GM21619 (cell line): ENCODE measurements around the gene GTSE1.
A peak's percentile ranks its signal among the peaks of the same experiment; 100 is the strongest.

Experiments used
- ATAC-seq: cut with Tn5 transposase; IDR thresholded peaks from one replicate; pipeline ENCODE4 v1.9.1; 2021; ENCODE audit not compliant: unreplicated experiment

Gene GTSE1

DNA sequence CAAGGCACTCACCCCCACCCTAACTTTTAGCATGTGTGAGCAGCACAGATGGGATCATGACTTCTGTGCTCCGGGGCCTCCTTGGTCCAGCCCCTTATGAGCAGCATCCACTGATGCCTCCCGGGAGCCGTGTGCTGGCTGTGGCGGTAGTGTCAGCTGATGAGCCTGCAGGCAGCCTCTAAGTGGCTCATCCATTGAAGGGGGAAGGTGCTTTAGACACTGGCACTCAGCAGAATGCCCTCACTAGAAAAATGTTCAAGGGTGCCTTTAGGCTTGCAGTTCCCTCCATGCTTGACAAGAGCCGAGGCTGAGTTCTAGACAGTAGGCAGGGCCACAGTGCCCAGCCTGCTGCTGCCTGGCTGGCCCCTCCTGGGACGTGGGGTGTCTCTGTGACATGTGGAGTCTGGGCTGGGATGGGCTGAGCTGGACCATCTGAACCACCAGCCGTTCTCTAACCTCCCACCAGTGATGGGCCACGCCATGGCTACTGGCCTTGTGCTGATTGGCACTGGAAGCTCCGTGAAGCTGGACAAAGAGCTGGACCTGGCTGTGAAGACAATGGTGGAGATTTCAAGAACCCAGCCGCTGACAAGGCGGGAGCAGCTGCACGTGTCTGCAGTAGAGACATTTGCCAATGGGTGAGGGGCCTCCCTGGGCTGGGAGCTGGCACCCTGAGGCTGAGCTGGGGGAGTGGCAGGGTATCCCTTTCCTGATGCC, 23.1 kb upstream of the GTSE1 start:
- no peak for ATAC-seq

DNA sequence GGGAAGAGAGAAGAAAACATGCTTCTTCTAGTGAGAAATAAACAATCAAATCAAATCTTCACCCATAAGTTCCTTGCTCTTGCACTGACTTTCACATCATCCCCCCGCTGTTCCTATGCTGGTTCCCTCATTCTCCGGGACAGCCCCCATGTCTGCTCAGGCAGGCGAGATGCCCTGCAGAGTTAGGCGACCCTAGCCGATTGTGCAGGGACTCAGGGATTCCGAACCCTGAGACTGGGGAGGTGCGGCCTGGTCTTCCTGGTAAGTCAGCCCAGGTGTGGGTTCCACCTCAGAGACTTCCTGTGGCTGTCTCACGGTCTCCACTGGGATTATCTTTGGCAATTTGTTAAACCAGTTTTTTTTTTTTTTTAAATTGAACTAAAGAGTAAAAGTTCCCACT, 22.3 kb upstream of the GTSE1 start:
- no peak for ATAC-seq

DNA sequence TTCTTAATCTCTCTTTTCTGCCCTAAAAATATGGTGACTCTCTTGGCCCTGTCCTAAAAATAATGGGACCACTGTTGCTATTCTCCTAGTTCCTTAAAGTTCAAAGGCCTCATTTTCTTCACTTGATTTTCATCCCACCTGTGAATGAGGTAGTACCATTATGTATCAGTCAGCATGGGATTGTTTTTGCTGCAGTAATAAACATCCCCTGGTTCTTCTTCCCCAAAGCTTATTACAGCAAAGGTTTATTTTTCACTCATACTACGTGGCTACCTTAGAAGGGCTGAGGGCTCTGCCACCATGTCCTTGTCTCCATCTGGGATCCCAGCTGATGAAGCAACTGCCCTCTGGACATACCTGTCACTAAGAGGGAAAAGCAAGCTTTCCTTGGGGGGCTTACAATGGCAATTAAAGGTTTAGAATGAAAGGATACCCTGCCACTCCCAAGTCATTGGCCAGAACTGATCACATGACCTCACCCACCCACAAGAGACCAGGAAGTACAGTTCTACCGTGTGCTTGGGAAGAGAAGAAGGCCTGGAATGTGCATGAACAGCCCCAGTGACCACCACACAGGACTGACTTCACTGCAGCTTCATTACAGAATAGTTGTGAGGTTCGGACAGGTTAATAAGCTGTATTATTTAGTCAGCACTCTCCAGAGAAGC, 21.1 kb upstream of the GTSE1 start:
- ATAC-seq: no peak

DNA sequence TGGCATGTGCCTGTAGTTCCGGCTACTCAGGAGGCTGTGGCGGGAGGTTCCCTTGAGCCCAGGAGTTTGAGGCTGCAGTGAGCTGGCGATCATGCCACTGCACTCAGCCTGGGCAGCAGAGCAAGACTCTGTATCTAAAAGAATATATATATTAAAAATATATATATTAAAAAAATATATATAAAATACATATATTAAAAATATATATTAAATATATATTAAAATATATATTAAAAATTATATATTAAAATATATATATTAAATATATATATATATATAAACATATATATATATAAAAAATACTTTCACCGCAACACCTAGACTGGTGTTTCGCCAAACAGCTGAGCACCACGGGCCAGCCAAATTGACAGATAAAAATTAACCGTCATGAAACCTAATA, 20.1 kb upstream of the GTSE1 start:
- ATAC-seq: no peak

DNA sequence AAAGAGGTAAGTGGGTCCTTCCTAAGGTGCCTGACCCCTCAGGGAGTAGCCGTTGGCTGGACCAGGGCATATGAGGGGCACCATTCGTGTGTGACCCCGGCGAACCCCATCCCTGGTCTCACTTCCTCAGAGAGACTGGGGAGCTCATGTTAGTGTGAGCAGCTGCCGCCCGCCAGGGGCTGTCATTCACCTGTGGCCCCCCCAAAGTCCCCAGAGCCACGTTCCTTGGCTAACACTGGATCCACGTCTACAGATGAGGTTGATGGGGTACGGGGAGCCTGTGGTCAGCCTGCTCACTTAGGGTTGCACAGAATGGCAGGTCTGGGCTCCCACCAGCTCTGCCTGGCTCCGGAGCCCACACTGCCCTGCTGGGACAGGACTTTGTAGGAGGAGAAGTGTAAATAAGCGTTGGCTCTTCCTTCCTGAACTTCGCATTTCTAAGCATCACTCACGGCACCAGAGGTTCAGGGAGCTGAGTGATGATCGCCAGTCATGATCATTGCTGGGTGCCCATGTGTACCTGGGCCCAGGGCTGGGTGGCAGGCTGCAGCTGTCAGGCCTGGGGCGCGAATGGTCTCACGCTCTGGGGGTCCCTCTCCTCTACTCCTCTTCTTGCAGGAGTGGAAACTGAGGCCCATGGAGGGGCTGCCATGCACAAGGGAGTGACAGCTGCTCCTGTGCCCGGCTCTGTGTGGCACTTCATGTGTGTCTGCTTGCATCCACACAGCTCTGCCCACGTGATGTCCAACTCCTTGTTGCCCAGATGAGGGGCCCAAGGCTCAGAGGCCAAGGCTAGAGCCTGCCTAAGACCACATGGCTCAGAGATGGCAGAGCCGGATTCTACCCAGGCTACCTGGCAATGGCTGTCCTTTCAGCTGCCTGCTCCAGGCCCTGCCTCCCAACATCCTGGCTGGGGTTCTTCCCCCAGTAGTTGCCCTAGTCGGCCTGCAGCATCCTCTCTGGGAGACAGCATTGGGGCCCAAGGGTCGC, 17.7 kb upstream of the GTSE1 start:
- ATAC-seq: no peak

DNA sequence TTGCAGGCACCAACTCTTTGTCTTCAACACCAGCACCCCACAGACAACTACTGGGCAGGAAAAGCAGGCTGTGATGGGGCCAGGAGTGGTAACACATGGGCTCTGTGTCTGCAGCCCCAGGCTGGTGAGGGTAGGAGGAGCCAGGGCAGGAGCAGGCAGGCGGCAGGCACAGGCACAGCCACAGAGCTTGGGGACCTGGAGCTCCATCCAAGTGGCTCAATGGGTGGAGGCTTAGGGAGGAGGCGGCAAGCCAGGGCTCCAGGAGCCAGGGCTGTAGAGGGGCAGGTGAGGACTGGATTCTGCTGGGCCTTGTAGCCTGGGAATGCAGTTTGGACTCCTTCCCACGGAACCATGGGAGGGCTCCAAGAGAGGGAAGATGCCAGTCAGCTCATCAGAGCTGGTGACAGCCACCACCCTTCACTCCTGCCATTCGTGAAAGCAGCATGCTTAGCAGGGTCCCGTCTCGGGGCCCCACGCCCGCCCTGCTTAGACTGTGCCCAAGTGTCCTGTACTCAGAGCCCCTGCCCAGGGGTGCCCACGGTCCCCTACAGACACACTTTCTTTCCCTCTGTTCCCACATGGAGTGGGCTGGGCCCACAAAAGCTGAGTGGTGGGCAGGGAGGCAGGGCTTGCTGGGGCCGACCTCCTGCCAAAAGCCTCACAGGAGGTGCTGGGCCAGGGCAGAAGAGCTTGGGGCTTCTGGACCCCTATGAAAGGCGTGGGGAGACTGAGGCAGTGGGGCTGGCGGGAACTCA, 16.4 kb upstream of the GTSE1 start:
- ATAC-seq: no peak

DNA sequence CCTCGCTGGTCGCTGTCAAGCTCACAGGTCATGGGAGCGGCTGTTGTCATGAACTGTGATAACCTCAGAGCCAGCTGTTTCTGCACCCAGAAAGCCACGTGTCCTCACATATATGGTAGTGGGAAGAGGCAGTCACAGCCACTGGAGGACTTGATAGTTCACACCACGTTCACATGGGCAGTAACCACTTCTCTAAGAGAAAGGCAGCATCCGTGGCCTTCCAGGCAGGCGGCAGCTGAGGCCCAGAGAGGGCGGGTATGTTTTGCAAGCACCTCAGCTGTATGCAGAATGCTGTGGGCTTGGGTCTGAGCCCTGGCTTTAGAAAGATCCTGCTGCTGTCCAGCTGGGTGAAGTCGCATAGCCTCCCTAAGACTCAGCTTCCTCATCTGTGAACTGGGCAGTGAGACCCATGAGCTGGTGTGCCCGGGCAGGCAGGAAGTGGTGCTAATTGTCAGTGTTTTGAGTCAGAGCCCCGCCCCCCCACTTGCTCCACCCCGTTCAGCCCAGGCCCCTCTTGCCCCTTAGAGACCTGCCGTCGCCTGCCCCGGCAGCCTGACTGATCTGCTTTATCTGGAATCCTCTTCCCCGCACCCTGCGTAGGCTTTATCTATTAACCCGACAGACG, 15.6 kb upstream of the GTSE1 start:
- ATAC-seq: no peak

DNA sequence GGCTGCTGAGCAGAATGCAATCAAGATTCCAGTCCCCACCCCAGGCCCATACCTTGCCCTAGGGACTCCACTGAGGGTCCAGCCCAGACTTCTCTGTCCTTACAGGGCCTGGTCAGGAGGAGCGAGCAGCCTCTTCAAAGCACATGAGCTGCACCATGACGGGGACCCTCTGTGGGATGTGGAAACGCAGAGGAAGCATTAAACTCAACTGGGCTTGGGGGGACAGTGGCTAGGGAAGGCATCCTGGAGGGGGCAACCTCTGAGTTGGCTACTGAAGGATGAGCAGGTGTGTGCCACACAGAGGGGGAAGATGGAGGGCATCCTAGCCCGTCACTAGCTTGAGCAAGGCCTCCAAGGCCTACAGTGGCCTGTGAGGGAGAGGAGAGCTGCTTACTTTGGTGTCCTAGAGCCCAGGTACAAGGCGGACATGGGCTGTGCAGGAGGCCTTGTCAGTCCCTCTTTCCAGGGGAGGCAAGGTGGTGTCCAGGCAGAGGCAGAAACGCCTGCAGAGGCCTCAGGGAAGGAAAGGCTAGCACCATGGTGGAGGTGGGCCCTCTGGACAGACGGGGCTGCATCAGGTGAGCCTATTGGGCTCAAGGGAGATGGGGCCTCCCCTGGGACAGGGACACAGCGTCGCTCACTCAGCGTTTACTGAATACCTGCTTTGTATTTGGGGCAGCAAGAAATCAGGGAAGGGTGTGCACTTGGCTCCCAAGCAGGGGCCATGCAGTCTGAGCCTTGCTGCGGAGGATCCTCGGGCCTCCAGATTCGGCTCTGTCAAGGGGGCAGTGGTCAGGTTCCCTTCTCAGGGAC, 14.6 kb upstream of the GTSE1 start:
- no peak for ATAC-seq

DNA sequence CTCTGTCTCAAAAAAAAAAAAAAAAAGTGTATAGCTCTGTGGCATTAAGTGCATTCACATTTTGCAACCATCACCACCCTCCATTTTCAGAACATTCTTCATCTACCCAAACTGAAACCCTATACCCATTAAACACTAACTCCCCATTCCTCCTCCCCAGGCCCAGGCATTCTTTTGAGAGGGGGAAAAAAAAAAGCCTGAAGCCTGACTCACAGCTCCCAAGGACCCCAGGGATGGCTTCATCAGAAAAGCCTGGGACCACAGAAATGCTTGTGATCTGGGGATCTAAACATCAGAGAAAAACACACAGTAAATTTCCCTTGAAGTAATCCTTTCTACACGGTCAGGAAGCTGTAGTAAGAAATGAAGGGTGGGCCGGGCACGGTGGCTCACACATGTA, 10.7 kb upstream of the GTSE1 start:
- ATAC-seq: no peak

DNA sequence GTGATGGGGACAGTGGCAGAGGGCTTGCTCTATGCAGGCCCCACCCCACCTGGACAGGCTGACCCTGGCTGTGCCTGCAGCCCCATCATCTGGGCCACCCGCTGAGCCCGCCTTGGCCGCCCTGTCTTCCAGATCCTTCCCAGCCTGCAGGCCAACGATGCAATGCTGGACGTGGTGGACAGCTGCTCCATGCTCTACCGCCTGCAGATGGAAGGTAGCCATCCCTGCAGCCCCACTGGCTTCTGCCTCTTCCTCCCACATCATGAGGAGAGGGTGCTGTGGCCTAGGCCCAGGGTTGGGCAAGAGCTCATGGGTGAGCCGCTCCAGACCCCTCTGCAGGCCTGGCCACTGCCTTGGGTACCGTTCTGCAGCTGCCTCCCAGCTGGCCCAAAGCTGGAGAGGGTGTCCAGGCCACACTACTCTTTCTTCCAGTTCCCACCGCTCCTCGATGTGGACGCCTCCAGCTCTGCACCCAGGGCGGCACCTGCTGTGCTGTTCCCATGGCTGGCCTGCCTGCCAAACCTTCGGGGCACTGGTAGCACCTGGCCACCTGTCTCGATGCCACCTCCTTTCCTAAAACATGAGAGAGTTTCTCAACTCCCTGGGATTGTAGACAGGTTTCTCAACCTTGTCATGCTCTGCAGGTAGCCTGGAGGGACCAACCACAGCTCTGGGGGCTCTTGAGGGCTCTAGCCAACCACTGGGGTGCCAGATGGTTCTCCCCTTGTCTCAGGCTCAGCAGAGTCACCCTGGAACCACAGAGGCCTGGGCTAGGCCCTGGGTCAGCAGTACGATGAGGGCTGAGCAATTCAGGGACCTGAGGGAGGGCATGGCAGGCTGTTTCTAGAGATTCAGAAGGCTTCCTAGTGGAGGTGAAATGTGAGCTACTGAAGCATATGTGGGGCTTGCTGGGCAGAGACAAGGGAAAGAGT, 9.5 kb upstream of the GTSE1 start:
- ATAC-seq: no peak

DNA sequence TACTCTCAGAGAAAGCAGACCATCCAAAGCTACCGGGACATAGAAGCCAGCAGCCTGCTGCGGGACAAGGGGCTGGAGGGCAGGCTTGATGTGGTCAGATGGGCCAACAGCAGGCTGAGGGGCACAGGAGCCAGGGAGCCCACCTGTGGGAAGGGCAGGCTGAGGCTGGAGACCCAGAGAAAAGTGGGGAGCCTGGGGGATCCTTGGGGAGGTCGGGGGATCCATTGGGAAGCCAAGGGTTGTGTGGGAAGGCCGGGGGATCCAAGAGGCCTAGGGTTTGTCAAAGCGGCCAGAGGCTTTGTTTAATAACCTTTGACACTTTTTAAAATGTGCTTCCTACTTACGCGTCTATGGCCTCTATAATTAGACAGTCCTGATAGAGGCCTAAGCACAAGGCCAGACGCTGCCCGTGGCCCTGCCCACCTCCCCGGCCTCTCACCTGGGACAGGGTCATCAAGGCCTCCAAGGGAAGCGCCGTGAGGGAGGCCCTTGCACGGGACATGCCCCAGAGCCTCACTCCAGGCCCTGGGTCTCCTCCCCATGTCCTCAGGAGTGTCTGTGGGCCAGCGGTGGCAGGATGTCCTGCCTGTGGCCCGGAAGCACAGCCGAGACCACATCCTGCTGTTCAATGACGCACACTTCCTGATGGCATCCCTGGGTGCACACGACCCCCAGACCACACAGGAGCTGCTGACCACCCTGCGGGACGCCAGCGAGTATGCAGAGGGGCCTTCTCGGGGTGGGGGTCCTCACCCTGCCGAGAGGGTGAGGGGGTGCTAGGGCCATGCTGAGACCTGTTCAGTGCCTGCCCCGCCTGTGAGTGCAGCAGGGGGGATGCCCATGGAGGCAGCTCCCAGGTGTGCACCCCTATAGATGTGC, 8.6 kb upstream of the GTSE1 start:
- ATAC-seq: peak; percentile 81

DNA sequence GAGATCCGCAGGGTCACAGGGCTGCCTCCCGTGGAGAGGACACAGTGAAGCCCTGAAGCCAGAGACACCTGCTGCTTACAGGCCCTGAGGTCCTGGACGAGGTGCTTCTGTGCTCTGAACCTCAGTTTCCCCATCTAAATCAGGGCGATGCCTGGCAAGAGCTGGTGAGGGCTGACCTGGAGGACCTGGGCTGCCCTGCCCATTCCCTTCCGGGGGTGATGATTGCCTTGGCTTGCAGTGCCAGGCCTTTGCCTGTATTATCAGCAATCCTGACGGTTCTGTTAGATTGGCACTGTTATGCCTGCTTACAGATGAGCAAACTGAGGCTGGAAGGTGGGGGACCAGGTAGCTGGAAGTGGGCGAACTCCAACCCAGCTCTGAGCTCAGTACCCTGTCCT, 7.8 kb upstream of the GTSE1 start:
- no peak for ATAC-seq

DNA sequence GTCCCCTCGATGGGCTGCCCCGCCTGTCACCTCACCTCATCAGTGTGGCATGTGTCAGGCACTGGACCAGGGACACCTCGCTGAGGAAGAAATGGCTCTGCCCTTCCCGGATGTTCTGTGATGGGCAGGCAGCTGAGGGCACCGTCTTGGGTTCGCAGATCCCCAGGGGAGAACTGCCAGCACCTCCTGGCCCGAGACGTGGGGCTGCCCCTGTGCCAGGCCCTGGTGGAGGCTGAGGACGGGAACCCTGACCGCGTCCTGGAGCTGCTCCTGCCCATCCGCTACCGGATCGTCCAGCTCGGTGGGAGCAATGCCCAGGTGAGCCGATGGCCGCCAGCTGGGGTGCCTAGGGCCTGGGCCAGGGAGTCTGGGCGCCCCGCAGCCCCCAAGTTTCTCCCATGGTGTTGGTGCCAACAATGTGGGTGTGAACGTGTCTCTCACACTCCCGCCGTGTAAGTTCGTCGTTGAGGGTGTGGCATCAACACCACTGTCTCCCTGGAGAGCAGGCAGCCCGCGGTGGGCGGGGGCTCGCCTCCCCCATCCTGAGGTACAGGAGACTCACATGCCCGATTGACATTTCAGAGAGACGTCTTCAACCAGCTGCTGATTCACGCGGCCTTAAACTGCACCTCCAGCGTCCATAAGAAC, 7.3 kb upstream of the GTSE1 start:
- ATAC-seq: no peak

DNA sequence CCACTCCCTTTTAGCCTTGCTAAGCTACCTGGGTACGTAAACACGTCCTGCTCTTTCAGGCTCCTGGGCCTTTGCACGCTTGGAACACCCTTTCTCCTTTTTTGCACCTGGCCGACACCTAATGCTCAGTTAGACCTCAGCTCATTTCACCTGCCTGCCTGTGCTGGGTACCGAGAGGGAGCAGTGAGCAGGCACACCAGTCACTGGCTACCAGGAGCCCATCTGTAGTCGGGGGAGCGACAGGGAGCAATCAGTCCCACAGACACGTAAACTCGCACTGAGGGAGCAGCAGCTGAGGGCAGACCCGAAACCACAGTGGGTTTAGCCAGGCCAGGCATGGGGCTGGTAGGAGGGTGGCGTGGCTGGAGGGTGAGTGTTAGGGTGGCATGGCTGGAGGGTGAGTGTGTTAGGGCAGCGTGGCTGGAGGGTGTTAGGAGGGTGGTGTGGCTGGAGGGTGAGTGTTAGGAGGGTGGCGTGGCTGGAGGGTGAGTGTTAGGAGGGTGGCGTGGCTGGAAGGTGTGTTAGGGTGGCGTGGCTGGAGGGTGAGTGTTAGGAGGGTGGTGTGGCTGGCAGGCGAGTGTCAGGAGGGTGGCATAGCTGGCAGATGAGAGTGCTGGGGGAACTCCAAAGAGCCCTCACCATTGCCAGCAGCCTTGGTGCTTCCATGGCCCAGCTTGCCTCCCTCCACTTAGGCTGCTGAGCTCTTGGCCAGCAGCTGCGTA, 6.4 kb upstream of the GTSE1 start:
- no peak for ATAC-seq

DNA sequence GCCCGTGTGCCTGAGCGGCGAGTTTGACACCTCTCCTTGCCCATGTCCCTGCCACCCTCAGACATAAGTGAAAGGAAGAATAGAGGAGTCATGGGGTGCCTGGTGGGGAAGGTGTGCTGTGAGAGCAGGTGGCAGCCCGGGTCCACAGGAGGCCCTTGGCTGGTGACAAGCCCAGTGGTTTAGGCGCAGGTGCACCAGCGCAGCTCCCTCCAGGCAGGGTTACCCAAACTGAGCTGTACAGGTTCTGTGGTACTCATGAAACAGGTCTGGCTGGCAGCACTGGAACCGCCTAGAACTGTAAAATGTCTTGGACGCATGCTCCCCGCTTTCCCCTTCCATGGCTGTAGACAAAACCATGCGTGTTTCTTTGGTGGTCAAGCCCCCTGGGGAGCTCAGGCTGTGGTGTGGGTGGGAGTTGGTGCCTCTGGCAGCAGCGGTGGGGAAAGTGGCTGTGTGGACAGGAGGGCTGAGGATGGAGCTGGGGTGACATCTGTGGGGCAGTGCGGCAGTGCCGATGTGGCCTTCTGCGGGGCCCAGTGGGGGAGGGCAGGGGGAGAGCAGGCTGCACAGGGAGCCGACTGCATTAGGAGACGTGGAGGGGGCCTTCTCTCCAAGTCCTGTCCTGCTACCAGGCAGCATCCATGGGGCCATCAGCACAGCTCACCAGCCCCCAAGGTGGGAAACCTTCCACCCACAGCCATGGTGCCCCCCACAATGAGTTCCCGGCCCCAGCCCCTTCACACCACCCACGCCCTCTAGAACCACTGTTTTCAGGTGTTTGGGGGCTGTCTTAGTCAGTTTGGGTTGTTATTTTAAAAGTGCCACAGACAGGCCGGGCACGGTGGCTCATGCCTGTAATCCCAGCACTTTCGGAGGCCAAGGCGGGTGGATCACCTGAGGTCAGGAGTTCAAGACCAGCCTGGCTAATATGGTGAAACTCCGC, 5.6 kb upstream of the GTSE1 start:
- ATAC-seq: no peak
